ENCODE measurements around the gene PDE3B.

PDE3B gene

GRCh38 chr11:14766585-14766984 is 123.0 kb downstream of the PDE3B start:
- TF ChIP-seq, protein P1, sequence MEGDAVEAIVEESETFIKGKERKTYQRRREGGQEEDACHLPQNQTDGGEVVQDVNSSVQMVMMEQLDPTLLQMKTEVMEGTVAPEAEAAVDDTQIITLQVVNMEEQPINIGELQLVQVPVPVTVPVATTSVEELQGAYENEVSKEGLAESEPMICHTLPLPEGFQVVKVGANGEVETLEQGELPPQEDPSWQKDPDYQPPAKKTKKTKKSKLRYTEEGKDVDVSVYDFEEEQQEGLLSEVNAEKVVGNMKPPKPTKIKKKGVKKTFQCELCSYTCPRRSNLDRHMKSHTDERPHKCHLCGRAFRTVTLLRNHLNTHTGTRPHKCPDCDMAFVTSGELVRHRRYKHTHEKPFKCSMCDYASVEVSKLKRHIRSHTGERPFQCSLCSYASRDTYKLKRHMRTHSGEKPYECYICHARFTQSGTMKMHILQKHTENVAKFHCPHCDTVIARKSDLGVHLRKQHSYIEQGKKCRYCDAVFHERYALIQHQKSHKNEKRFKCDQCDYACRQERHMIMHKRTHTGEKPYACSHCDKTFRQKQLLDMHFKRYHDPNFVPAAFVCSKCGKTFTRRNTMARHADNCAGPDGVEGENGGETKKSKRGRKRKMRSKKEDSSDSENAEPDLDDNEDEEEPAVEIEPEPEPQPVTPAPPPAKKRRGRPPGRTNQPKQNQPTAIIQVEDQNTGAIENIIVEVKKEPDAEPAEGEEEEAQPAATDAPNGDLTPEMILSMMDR (IDR thresholded peaks at IDR 0.05; ENCODE audit: low read depth, low read length) = no peak
- no peak for TF ChIP-seq EZH2phosphoT487 (IDR thresholded peaks at IDR 0.05; ENCODE audit: low read depth)
- H2AFZ ChIP-seq (ENCODE audit: low read depth, low read length) = no peak overlapping the region
- no peak overlapping the region for H3K27ac ChIP-seq (ENCODE audit: low read length)
- H3K4me1 ChIP-seq (ENCODE audit: low read length) = peaks cover 32% of the 10 kb centered on the region
- no peaks in the 10 kb centered on the region for H3K79me2 ChIP-seq (ENCODE audit: low read length)
- H3K27me3 ChIP-seq (ENCODE audit: low read depth, low read length) = peaks cover 62% of the 10 kb centered on the region
- H3K36me3 ChIP-seq (replicated peaks; ENCODE audit: low read depth, low read length) = no peaks in the 10 kb centered on the region
- no peaks in the 10 kb centered on the region for H3K9me3 ChIP-seq (ENCODE audit: insufficient read depth, low read length)
- no peak overlapping the region for H3K9ac ChIP-seq (ENCODE audit: low read length)
- no peak overlapping the region for H3K4me2 ChIP-seq (ENCODE audit: low read length)
- 0 out of 2 replicates have a peak, but pooled peaks cover 6% of the 10 kb centered on the region for H4K20me1 ChIP-seq (ENCODE audit: insufficient read depth, low read length)
- no peak overlapping the region for H3K4me3 ChIP-seq (ENCODE audit: low read length)

- no peak overlapping the region for H3K4me3 ChIP-seq (ENCODE audit: low read length)
- peaks cover 45% of the 10 kb centered on the region for H3K27me3 ChIP-seq (ENCODE audit: low read depth, low read length)
- no peak overlapping the region for H2AFZ ChIP-seq (ENCODE audit: low read depth, low read length)
- TF ChIP-seq, protein P1 (IDR thresholded peaks at IDR 0.05; ENCODE audit: low read depth, low read length) = no peak
- TF ChIP-seq EZH2phosphoT487 (IDR thresholded peaks at IDR 0.05; ENCODE audit: low read depth) = no peak
- peaks cover 32% of the 10 kb centered on the region for H3K4me1 ChIP-seq (ENCODE audit: low read length)
- 0 out of 2 replicates have a peak, but pooled peaks cover 5% of the 10 kb centered on the region for H4K20me1 ChIP-seq (ENCODE audit: insufficient read depth, low read length)
- H3K36me3 ChIP-seq (replicated peaks; ENCODE audit: low read depth, low read length) = no peaks in the 10 kb centered on the region
- H3K9me3 ChIP-seq (ENCODE audit: insufficient read depth, low read length) = no peaks in the 10 kb centered on the region
- H3K79me2 ChIP-seq (ENCODE audit: low read length) = no peaks in the 10 kb centered on the region
- no peak overlapping the region for H3K9ac ChIP-seq (ENCODE audit: low read length)
- H3K4me2 ChIP-seq (ENCODE audit: low read length) = peak overlapping the region; percentile 33
- no peak overlapping the region for H3K27ac ChIP-seq (ENCODE audit: low read length)
These were observed 125.1 kb downstream of the PDE3B start for GRCh38 chr11:14768526-14769188.

GRCh38 chr11:14773755-14774154 is 130.2 kb downstream of the PDE3B start:
- H3K27ac ChIP-seq (ENCODE audit: low read length) = no peak overlapping the region
- no peaks in the 10 kb centered on the region for H3K79me2 ChIP-seq (ENCODE audit: low read length)
- no peak overlapping the region for H3K4me3 ChIP-seq (ENCODE audit: low read length)
- H3K4me2 ChIP-seq (ENCODE audit: low read length) = no peak overlapping the region
- H4K20me1 ChIP-seq (ENCODE audit: insufficient read depth, low read length) = no peaks in the 10 kb centered on the region
- no peak overlapping the region for H2AFZ ChIP-seq (ENCODE audit: low read depth, low read length)
- TF ChIP-seq, protein P1 (IDR thresholded peaks at IDR 0.05; ENCODE audit: low read depth, low read length) = peak; percentile 52
- TF ChIP-seq EZH2phosphoT487 (IDR thresholded peaks at IDR 0.05; ENCODE audit: low read depth) = no peak
- peaks cover 6% of the 10 kb centered on the region for H3K4me1 ChIP-seq (ENCODE audit: low read length)
- H3K36me3 ChIP-seq (replicated peaks; ENCODE audit: low read depth, low read length) = no peaks in the 10 kb centered on the region
- H3K9me3 ChIP-seq (ENCODE audit: insufficient read depth, low read length) = no peaks in the 10 kb centered on the region
- no peak overlapping the region for H3K9ac ChIP-seq (ENCODE audit: low read length)
- H3K27me3 ChIP-seq (ENCODE audit: low read depth, low read length) = peaks cover 17% of the 10 kb centered on the region

- no peaks in the 10 kb centered on the region for H3K9me3 ChIP-seq (ENCODE audit: insufficient read depth, low read length)
- H2AFZ ChIP-seq (ENCODE audit: low read depth, low read length) = no peak overlapping the region
- TF ChIP-seq, protein P1 (IDR thresholded peaks at IDR 0.05; ENCODE audit: low read depth, low read length) = no peak
- TF ChIP-seq EZH2phosphoT487 (IDR thresholded peaks at IDR 0.05; ENCODE audit: low read depth) = no peak
- no peak overlapping the region for H3K9ac ChIP-seq (ENCODE audit: low read length)
- no peak overlapping the region for H3K27ac ChIP-seq (ENCODE audit: low read length)
- no peak overlapping the region for H3K4me3 ChIP-seq (ENCODE audit: low read length)
- no peaks in the 10 kb centered on the region for H3K79me2 ChIP-seq (ENCODE audit: low read length)
- H3K36me3 ChIP-seq (replicated peaks; ENCODE audit: low read depth, low read length) = no peaks in the 10 kb centered on the region
- H3K27me3 ChIP-seq (ENCODE audit: low read depth, low read length) = peaks cover 16% of the 10 kb centered on the region
- no peaks in the 10 kb centered on the region for H3K4me1 ChIP-seq (ENCODE audit: low read length)
- H3K4me2 ChIP-seq (ENCODE audit: low read length) = no peak overlapping the region
- no peaks in the 10 kb centered on the region for H4K20me1 ChIP-seq (ENCODE audit: insufficient read depth, low read length)
These were observed 131.1 kb downstream of the PDE3B start for GRCh38 chr11:14774721-14775120.
